ENCODE results near the gene THSD1. TPM values are rescaled to one million over a fixed set of nuclear protein-coding genes. Genes with fewer than 3 reads are reported as not detected.
A peak's percentile ranks its signal among the peaks of the same experiment; 100 is the strongest.

The THSD1 gene
- total and polyA plus RNA-seq, 9 of the 15 experiments (the other 6 are each of a cell fraction or from before 2014, with no cell fraction given) = 0.01 to 0.11 (median 0.04) TPM; not detected in 2

DNA sequence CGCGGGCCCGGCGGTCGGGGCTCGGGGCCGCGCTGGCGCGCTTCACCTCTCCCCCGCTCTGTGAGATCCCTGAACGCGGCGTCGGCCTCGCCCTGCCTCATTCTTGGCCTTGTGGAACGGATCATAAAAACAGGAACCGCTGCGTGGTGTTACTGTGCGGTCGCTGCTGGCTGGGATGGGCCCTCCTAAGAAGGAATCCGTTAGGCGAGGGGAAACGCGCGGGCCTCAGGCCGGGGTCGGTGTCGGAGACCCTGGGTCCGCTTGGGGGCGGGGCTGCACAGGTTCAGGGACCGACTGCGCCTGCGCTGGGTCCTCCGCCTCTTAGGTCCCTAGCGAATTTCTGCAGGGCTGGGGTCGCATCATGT, 49.7 kb upstream of the THSD1 start (continued):
- TF ChIP-seq ZNF407 (IDR thresholded peaks at IDR 0.05; ENCODE audit: low read depth) (no peak), HNRNPLL (IDR thresholded peaks at IDR 0.05; ENCODE audit: low read depth, low read length, poor library complexity, severe bottlenecking) (peak; percentile 54), SAP30 (IDR thresholded peaks at IDR 0.05; ENCODE audit: borderline replicate concordance, insufficient read depth, low read depth, low read length, poor library complexity, severe bottlenecking) (peak; percentile 50), ZBTB7A (IDR thresholded peaks at IDR 0.05; ENCODE audit: borderline replicate concordance, control insufficient read depth, low read depth, low read length) (peak; percentile 91), HEY1 (CRISPR knock-in tag; IDR thresholded peaks at IDR 0.05; ENCODE audit: borderline replicate concordance) (no peak), MTA3 (IDR thresholded peaks at IDR 0.05; ENCODE audit: borderline replicate concordance) (no peak), CBX1 (IDR thresholded peaks at IDR 0.05; ENCODE audit: low read depth) (no peak; the same call in 1 of the 2 replicates), ZKSCAN3 (CRISPR knock-in tag; IDR thresholded peaks at IDR 0.05) (no peak), ZC3H11A (IDR thresholded peaks at IDR 0.05; ENCODE audit: low read depth, low read length) (no peak), ZNF766 (CRISPR knock-in tag; conservative IDR thresholded peaks at IDR 0.05) (no peak), ILF3 (IDR thresholded peaks at IDR 0.05; ENCODE audit: borderline replicate concordance) (no peak), ZNF282 (CRISPR knock-in tag; IDR thresholded peaks at IDR 0.05) (no peak), NRF1 (conservative IDR thresholded peaks at IDR 0.05 in 1 of 2, IDR thresholded peaks at IDR 0.05 in 1 of 2) (peak; percentile 91 to 93)
- TF ChIP-seq, protein P1, sequence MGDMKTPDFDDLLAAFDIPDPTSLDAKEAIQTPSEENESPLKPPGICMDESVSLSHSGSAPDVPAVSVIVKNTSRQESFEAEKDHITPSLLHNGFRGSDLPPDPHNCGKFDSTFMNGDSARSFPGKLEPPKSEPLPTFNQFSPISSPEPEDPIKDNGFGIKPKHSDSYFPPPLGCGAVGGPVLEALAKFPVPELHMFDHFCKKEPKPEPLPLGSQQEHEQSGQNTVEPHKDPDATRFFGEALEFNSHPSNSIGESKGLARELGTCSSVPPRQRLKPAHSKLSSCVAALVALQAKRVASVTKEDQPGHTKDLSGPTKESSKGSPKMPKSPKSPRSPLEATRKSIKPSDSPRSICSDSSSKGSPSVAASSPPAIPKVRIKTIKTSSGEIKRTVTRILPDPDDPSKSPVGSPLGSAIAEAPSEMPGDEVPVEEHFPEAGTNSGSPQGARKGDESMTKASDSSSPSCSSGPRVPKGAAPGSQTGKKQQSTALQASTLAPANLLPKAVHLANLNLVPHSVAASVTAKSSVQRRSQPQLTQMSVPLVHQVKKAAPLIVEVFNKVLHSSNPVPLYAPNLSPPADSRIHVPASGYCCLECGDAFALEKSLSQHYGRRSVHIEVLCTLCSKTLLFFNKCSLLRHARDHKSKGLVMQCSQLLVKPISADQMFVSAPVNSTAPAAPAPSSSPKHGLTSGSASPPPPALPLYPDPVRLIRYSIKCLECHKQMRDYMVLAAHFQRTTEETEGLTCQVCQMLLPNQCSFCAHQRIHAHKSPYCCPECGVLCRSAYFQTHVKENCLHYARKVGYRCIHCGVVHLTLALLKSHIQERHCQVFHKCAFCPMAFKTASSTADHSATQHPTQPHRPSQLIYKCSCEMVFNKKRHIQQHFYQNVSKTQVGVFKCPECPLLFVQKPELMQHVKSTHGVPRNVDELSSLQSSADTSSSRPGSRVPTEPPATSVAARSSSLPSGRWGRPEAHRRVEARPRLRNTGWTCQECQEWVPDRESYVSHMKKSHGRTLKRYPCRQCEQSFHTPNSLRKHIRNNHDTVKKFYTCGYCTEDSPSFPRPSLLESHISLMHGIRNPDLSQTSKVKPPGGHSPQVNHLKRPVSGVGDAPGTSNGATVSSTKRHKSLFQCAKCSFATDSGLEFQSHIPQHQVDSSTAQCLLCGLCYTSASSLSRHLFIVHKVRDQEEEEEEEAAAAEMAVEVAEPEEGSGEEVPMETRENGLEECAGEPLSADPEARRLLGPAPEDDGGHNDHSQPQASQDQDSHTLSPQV (IDR thresholded peaks at IDR 0.05) = 0 out of 2 replicates have a peak, but pooled peaks have one; percentile 43

Measured in K562 (cell line).